Measurements from ENCODE around the gene PDZD7. TPM values are rescaled to one million over a fixed set of nuclear protein-coding genes. Genes with fewer than 3 reads are reported as not detected.

PDZD7 gene
- total and polyA plus RNA-seq, 12 donors: 0.13 to 0.66 (median 0.22) TPM; not detected in 1

DNA sequence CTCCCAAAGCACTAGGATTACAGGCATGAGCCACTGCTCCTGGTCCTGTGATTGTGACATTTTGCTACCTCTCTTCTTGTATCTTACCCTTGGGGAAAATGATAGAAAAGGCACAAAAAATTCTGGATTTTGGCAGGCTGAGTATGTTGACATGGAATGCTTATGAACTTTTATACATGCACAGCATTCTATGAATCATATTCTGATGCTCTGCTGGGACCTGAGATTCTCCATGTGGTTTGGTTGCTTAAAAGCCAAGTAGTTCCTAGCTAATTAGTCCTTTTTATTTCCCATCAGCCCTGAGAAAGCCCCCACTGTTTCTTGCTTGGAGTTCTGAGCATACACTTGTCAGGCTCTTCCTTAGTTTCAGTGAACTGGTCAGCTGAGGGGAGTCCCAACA, 22.6 kb upstream of the PDZD7 start:
- no peak for DNase-seq
- TF ChIP-seq, protein P1, sequence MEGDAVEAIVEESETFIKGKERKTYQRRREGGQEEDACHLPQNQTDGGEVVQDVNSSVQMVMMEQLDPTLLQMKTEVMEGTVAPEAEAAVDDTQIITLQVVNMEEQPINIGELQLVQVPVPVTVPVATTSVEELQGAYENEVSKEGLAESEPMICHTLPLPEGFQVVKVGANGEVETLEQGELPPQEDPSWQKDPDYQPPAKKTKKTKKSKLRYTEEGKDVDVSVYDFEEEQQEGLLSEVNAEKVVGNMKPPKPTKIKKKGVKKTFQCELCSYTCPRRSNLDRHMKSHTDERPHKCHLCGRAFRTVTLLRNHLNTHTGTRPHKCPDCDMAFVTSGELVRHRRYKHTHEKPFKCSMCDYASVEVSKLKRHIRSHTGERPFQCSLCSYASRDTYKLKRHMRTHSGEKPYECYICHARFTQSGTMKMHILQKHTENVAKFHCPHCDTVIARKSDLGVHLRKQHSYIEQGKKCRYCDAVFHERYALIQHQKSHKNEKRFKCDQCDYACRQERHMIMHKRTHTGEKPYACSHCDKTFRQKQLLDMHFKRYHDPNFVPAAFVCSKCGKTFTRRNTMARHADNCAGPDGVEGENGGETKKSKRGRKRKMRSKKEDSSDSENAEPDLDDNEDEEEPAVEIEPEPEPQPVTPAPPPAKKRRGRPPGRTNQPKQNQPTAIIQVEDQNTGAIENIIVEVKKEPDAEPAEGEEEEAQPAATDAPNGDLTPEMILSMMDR (IDR thresholded peaks at IDR 0.05): no peak
- intact Hi-C loops (cut with DNase I): loop anchor here in 1 of 10 donors (10.0 kb wide), 1 partner anchor 91 kb away; no protein-coding TSS in a partner anchor
- H3K9me3 ChIP-seq: no peaks in the 10 kb centered on the region
- no peak overlapping the region for H3K4me3 ChIP-seq
- no peak for ATAC-seq
- peaks cover 0 to 11% (median 8%) of the 10 kb centered on the region in 9 donors for H3K4me1 ChIP-seq
- no peaks in the 10 kb centered on the region for H3K36me3 ChIP-seq
- peaks cover 5 to 32% (median 27%) of the 10 kb centered on the region in 7 donors for H3K27me3 ChIP-seq
- no peak overlapping the region for H3K27ac ChIP-seq

DNA sequence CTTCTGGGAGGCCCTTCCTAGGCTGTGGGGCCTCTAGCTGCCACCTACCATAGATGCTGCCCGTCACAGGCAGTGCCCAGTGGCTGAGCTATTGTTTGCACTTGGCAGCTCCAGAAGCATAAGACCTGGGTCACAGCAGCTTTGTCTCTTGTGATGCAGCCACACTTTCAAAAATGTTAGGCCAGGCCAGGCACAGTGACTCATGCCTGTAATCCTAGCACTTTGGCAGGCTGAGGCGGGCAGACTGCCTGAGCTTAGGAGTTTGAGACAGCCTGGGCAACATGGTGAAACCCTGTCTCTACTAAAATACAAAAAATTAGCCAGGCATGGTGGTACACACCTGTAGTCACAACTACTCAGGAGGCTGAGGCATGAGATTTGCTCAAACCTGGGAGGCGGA, 21.4 kb upstream of the PDZD7 start:
- Histone ChIP-seq H3K4me3 (no peak overlapping the region), H3K4me1 (peaks cover 0 to 14% (median 8%) of the 10 kb centered on the region in 9 donors), H3K36me3 (no peaks in the 10 kb centered on the region), H3K9me3 (no peaks in the 10 kb centered on the region), H3K27me3 (peaks cover 12 to 44% (median 39%) of the 10 kb centered on the region in 7 donors), H3K27ac (peak overlapping the region in 3 of 10 donors; percentile 33 to 62 (median 35))
- WGBS, 2 donors: 91 to 97% methylated on average over 3 of the region's 3 CpGs
- TF ChIP-seq, protein P1 (IDR thresholded peaks at IDR 0.05): no peak
- intact Hi-C loops (cut with DNase I): loop anchor here in 1 of 10 donors (10.0 kb wide), 1 partner anchor 93 kb away; no protein-coding TSS in a partner anchor
- ATAC-seq (peak in 6 of 8 donors; percentile 36 to 86 (median 78)), DNase-seq (no peak)

DNA sequence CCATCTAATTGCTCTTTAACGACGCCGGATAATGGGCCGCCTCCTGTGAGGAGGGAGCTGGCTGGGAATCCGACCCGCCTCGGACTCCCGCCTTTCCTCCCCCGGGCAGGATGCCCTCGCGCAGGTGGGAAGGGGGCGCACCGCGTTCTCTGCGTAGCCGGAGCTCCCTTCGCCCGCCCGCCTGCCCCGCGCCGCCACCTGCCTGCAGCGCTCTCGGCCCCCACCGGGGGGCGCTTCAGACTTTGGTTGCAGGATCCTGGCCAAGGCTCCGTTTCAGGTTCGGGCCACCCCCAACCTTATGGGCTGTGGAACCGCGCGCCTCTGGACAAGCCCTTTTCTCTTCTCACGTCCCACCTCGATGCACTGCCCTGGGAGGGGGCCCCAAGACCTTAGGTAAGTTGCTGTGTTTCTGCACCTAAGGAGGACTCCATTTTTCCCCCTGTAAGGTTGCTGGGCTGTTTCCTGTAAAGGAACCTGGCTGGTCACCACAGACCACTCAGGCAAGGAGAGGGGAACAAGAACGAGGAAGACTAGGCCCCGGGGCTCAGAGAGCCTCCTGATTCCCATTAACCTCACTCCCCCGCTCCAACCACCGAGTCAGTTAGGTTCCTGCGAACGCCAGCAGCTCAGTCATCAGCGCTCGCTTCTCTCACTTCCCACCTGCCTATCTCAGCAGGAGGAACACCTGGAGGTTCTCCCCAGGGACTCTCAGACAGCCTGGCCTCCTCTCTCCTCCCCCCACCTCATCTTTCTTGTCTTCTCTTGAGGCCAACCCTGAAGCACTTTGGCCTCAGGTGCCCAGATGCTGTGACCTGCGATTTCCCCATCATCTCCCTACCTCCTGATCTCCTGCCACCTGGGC, 19.5 kb upstream of the PDZD7 start:
- Histone ChIP-seq H3K27ac (no peak overlapping the region), H3K9me3 (no peaks in the 10 kb centered on the region), H3K4me1 (peaks cover 0 to 17% (median 8%) of the 10 kb centered on the region in 9 donors), H3K27me3 (peaks cover 12 to 63% (median 50%) of the 10 kb centered on the region in 7 donors), H3K36me3 (no peaks in the 10 kb centered on the region), H3K4me3 (peak overlapping the region in 4 of 10 donors; percentile 12 to 26 (median 19))
- intact Hi-C loops (cut with DNase I): loop anchor here in 1 of 10 donors (10.0 kb wide), 1 partner anchor 94 kb away; no protein-coding TSS in a partner anchor
- 10 to 12% methylated on average over 42 of the region's 42 CpGs for WGBS, 2 donors
- ATAC-seq: peak in 7 of 8 donors; percentile 35 to 67 (median 56)
- TF ChIP-seq, protein P1 (IDR thresholded peaks at IDR 0.05): peak; percentile 52 to 88 (median 81)
- peak; percentile 47 to 60 for DNase-seq

DNA sequence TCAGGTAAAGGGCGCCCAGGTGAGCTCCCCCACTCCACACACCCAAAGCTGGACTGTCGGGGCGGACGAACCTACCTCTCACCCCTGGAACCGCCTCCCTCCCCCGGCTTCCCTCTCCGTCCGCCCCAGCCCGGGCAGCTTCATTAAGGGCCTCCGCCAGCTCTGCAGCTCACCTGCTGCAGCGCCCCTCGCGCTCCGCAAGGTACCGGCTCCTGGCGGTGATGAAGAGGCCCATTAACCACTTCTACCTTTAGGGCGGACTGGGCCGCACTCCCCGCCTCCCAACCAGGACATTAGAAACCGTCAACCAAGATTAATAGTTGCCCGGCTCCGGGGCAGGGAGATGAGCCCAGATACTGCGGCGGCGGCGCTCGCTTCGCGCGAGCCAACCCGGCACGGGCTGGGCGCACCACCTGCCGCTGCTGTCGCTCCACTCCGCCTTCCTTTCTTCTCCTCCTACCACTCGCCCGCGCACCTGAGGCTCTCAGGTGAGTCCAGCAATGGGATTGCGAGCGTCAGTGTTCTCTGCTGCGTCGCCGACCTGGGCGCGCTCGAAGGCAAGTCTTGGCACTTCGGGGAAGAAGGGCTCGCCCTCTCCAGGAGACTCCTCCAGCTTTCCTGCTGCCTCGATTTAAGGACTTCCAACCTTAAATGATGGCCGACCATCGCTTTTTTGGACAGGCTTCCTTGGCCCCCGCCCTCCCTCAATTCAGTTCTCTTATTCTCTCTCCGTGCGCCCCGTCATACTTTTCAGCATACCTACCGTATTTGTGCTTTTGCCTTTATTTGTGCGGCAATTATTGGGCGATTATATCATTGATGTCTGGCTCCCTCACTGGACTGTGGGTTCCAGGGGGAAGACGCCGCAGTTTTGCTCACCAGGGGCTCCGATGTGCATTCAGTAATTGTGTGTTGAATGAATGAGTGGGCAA, 17.3 kb upstream of the PDZD7 start:
- TF ChIP-seq, protein P1 (IDR thresholded peaks at IDR 0.05): no peak
- no peak overlapping the region for H3K27ac ChIP-seq
- DNase-seq: no peak
- H3K4me1 ChIP-seq: peaks cover 0 to 21% (median 9%) of the 10 kb centered on the region in 9 donors
- intact Hi-C loops (cut with DNase I): loop anchor here in 2 of 10 donors (10.0 kb wide), 2 partner anchors 87 to 97 kb away; partner anchors contain the start of gene TLX1 (in 1 of the 2)
- no peak for ATAC-seq
- no peaks in the 10 kb centered on the region for H3K9me3 ChIP-seq
- 10 to 16% methylated on average over 62 of the region's 62 CpGs for WGBS, 2 donors
- H3K27me3 ChIP-seq: peaks cover 12 to 67% (median 50%) of the 10 kb centered on the region in 7 donors
- no peak overlapping the region for H3K4me3 ChIP-seq
- no peaks in the 10 kb centered on the region for H3K36me3 ChIP-seq

All from heart right ventricle (tissue), 16 donors.